H9 (cell line): ENCODE data around the gene GGPS1. TPM values are rescaled to one million over a fixed set of nuclear protein-coding genes. Genes with fewer than 3 reads are reported as not detected.

Experiments
- DNase-seq: peaks from one replicate; pipeline ENCODE4 v3.0.0-alpha.2; 2017
- H2AFZ ChIP-seq: one replicate; pipeline ENCODE4 v1.6.1; 2013; ENCODE audit warnings: mild to moderate bottlenecking, low read length, control low read depth, moderate library complexity
- H2AK5ac ChIP-seq: 2 replicates; pipeline ENCODE4 v1.6.1; 2013; ENCODE audit warnings: low read length, control low read depth, mixed read lengths; ENCODE audit not compliant: insufficient read length
- H2BK120ac ChIP-seq: one replicate; pipeline ENCODE4 v1.6.1; 2013; ENCODE audit warnings: low read depth, mild to moderate bottlenecking, low read length, control low read depth, inconsistent platforms; ENCODE audit not compliant: poor library complexity, severe bottlenecking
- H2BK12ac ChIP-seq: 2 replicates; pipeline ENCODE4 v1.6.1; 2013; ENCODE audit warnings: low read length, control low read depth, mixed read lengths, low read depth; ENCODE audit not compliant: insufficient read length
- H2BK15ac ChIP-seq: 2 replicates; pipeline ENCODE4 v1.6.1; 2013; ENCODE audit warnings: low read depth, low read length, control low read depth
- H2BK20ac ChIP-seq: one replicate; pipeline ENCODE4 v1.6.1; 2013; ENCODE audit warnings: low read depth, mild to moderate bottlenecking, low read length, control low read depth, inconsistent platforms; ENCODE audit not compliant: poor library complexity, severe bottlenecking
- H2BK5ac ChIP-seq: 2 replicates; pipeline ENCODE4 v1.6.1; 2013; ENCODE audit warnings: low read length, control low read depth, mixed read lengths; ENCODE audit not compliant: insufficient read length
- H3K14ac ChIP-seq: 2 replicates; pipeline ENCODE4 v1.6.1; 2013; ENCODE audit warnings: low read length, control low read depth; ENCODE audit not compliant: insufficient read depth
- H3K18ac ChIP-seq: 2 replicates; pipeline ENCODE4 v1.6.1; 2013; ENCODE audit warnings: low read depth, mild to moderate bottlenecking, mixed read lengths, low read length, control low read depth; ENCODE audit not compliant: insufficient read length
- H3K23ac ChIP-seq: 2 replicates; pipeline ENCODE4 v1.6.1; 2013; ENCODE audit warnings: low read length, control low read depth, mixed read lengths, low read depth; ENCODE audit not compliant: insufficient read length
- H3K23me2 ChIP-seq: 2 replicates; pipeline ENCODE4 v1.6.1; 2013; ENCODE audit warnings: low read depth, mild to moderate bottlenecking, mixed read lengths, low read length, control low read depth; ENCODE audit not compliant: insufficient read length, poor library complexity, severe bottlenecking
- H3K27ac ChIP-seq: 2 replicates; pipeline ENCODE4 v1.5.1; 2013; ENCODE audit warnings: low read length, control low read depth, mixed read lengths, low read depth; ENCODE audit not compliant: insufficient read length
- H3K27me3 ChIP-seq: 2 replicates; pipeline ENCODE4 v1.6.1; 2013; ENCODE audit warnings: low read length, control low read depth, inconsistent platforms; ENCODE audit not compliant: insufficient read depth
- H3K4ac ChIP-seq: 2 replicates; pipeline ENCODE4 v1.6.1; 2013; ENCODE audit warnings: low read depth, mild to moderate bottlenecking, control low read depth, inconsistent platforms, low read length, moderate library complexity
- H3K4me1 ChIP-seq: 2 replicates; pipeline ENCODE4 v1.6.1; 2013; ENCODE audit warnings: low read length, control low read depth, inconsistent platforms; ENCODE audit not compliant: insufficient read depth
- H3K4me2 ChIP-seq: 2 replicates; pipeline ENCODE4 v1.6.1; 2013; ENCODE audit warnings: low read length, control low read depth, mixed read lengths; ENCODE audit not compliant: insufficient read length, insufficient read depth
- H3K56ac ChIP-seq: 2 replicates; pipeline ENCODE4 v1.6.1; 2013; ENCODE audit warnings: low read depth, mild to moderate bottlenecking, mixed read lengths, low read length, control low read depth; ENCODE audit not compliant: insufficient read length
- H3K79me1 ChIP-seq: 2 replicates; pipeline ENCODE4 v1.6.1; 2013; ENCODE audit warnings: low read depth, mild to moderate bottlenecking, moderate library complexity, low read length, control low read depth, inconsistent platforms; ENCODE audit not compliant: insufficient read depth, poor library complexity, severe bottlenecking
- H3K79me2 ChIP-seq: 2 replicates; pipeline ENCODE4 v1.6.1; 2013; ENCODE audit warnings: low read length, control low read depth, inconsistent platforms; ENCODE audit not compliant: insufficient read depth
- H3K9ac ChIP-seq: 2 replicates; pipeline ENCODE4 v1.6.1; 2013; ENCODE audit warnings: low read length, control low read depth, mixed read lengths; ENCODE audit not compliant: insufficient read length; ENCODE audit errors: extremely low read depth
- H3K9me3 ChIP-seq: one replicate; pipeline ENCODE4 v1.6.1; 2013; ENCODE audit warnings: low read depth, low read length, inconsistent platforms; ENCODE audit not compliant: control insufficient read depth
- H3T11ph ChIP-seq: one replicate; pipeline ENCODE4 v1.6.1; 2013; ENCODE audit warnings: mild to moderate bottlenecking, low read length, control low read depth, inconsistent platforms
- H4K20me1 ChIP-seq: one replicate; pipeline ENCODE4 v1.6.1; 2013; ENCODE audit not compliant: control insufficient read depth, insufficient read length, insufficient read depth
- H4K5ac ChIP-seq: 2 replicates; pipeline ENCODE4 v1.6.1; 2013; ENCODE audit warnings: low read depth, mild to moderate bottlenecking, mixed read lengths, low read length, control low read depth; ENCODE audit not compliant: insufficient read length
- H4K8ac ChIP-seq: replicated peaks from 2 replicates; pipeline ENCODE4 v1.6.1; 2013; ENCODE audit warnings: low read length, control low read depth, mixed read lengths, low read depth; ENCODE audit not compliant: insufficient read length
- H4K91ac ChIP-seq: 2 replicates; pipeline ENCODE4 v1.6.1; 2013; ENCODE audit warnings: low read depth, mild to moderate bottlenecking, moderate library complexity, mixed read lengths, low read length, control low read depth; ENCODE audit not compliant: insufficient read length
- H3K27ac Mint-ChIP-seq, 3 experiments: 2 replicates in 2 of 3; 3 replicates in 1 of 3; pipeline ENCODE4 v1.8.0; 2020 to 2021; ENCODE audit warnings: mixed read lengths in 3 of 3, mild to moderate bottlenecking in 1 of 3, moderate library complexity in 1 of 3
- H3K27me3 Mint-ChIP-seq: 2 replicates; pipeline ENCODE4 v1.8.0; 2021; ENCODE audit warnings: low read depth, mild to moderate bottlenecking, moderate library complexity, mixed read lengths
- H3K36me3 Mint-ChIP-seq, 3 experiments: 2 replicates in 2 of 3; 3 replicates in 1 of 3; pipeline ENCODE4 v1.8.0; 2020 to 2021; ENCODE audit warnings: low read depth in 3 of 3, mixed read lengths in 3 of 3; ENCODE audit not compliant: insufficient read depth in 1 of 3
- H3K4me1 Mint-ChIP-seq, 2 experiments: 2 replicates each; pipeline ENCODE4 v1.8.0; 2020; ENCODE audit warnings: mixed read lengths in 2 of 2
- H3K4me3 Mint-ChIP-seq, 2 experiments: 2 replicates in 1 of 2; 3 replicates in 1 of 2; pipeline ENCODE4 v1.8.0; 2020 to 2021; ENCODE audit warnings: mild to moderate bottlenecking in 2 of 2, mixed read lengths in 2 of 2, moderate library complexity in 1 of 2
- H3K9me3 Mint-ChIP-seq, 2 experiments: 2 replicates in 1 of 2; 3 replicates in 1 of 2; pipeline ENCODE4 v1.8.0; 2020; ENCODE audit warnings: mild to moderate bottlenecking in 2 of 2, mixed read lengths in 2 of 2, moderate library complexity in 1 of 2
- WGBS: extraction: QIAGEN DNeasy Blood & Tissue Kit; methylation state at CpG from one replicate; pipeline ENCODE4 v1.1.7; 2013; ENCODE audit warnings: missing lambda C conversion rate, low lambda C conversion rate, mixed read lengths; ENCODE audit not compliant: insufficient read length; ENCODE audit errors: extremely low coverage; 5-methylcytosine and 5-hydroxymethylcytosine counted together
- total RNA-seq: library from RNA; stranded (reverse); gene quantifications from 2 replicates; pipeline ENCODE4 v1.2.1, GENCODE V29; 2021
- TF ChIP-seq, protein P1 (sequence below): fragments of 200-600 bp; sonication (generic); conservative IDR thresholded peaks from 3 replicates; pipeline ENCODE4 v1.8.0; 2021; ENCODE audit warnings: antibody characterized with exemption, mild to moderate bottlenecking

The GGPS1 gene
- total RNA-seq, 1 experiment from 2014 or later: 44.7 TPM

GRCh38 chr1:235341334-235341733, 13.0 kb downstream of the GGPS1 start:
- no peak overlapping the region for H2BK5ac ChIP-seq
- H3T11ph ChIP-seq: no peak overlapping the region
- H2BK12ac ChIP-seq: no peak overlapping the region
- WGBS: no CpG with 5 or more reads among the region's 1 CpG
- no peak overlapping the region for H3K4me2 ChIP-seq
- H3K27me3 ChIP-seq: no peaks in the 10 kb centered on the region
- no peak for DNase-seq
- H3K27me3 Mint-ChIP-seq: no peaks in the 10 kb centered on the region
- no peak overlapping the region for H2BK120ac ChIP-seq
- no peaks in the 10 kb centered on the region for H3K23me2 ChIP-seq
- H3K4me1 Mint-ChIP-seq: peaks cover 3 to 4% of the 10 kb centered on the region in 2 experiments; a peak in 2 of 4 replicates
- H3K4me3 Mint-ChIP-seq: no peak overlapping the region
- H2AK5ac ChIP-seq: no peak overlapping the region
- no peak overlapping the region for H2BK15ac ChIP-seq
- no peak overlapping the region for H4K91ac ChIP-seq
- H4K8ac ChIP-seq: no peak overlapping the region
- no peak overlapping the region for H3K14ac ChIP-seq
- H3K27ac Mint-ChIP-seq: no peak overlapping the region
- H4K5ac ChIP-seq: no peak overlapping the region
- H3K4ac ChIP-seq: no peak overlapping the region
- no peak overlapping the region for H3K18ac ChIP-seq
- H2AFZ ChIP-seq: no peak overlapping the region
- H3K4me1 ChIP-seq: no peaks in the 10 kb centered on the region
- H3K9ac ChIP-seq: no peak overlapping the region
- no peak overlapping the region for H3K23ac ChIP-seq
- H3K79me2 ChIP-seq: no peaks in the 10 kb centered on the region
- H4K20me1 ChIP-seq: no peaks in the 10 kb centered on the region
- H3K9me3 ChIP-seq: no peaks in the 10 kb centered on the region
- H3K56ac ChIP-seq: no peak overlapping the region
- TF ChIP-seq, protein P1, sequence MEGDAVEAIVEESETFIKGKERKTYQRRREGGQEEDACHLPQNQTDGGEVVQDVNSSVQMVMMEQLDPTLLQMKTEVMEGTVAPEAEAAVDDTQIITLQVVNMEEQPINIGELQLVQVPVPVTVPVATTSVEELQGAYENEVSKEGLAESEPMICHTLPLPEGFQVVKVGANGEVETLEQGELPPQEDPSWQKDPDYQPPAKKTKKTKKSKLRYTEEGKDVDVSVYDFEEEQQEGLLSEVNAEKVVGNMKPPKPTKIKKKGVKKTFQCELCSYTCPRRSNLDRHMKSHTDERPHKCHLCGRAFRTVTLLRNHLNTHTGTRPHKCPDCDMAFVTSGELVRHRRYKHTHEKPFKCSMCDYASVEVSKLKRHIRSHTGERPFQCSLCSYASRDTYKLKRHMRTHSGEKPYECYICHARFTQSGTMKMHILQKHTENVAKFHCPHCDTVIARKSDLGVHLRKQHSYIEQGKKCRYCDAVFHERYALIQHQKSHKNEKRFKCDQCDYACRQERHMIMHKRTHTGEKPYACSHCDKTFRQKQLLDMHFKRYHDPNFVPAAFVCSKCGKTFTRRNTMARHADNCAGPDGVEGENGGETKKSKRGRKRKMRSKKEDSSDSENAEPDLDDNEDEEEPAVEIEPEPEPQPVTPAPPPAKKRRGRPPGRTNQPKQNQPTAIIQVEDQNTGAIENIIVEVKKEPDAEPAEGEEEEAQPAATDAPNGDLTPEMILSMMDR: no peak
- H2BK20ac ChIP-seq: no peak overlapping the region
- no peaks in the 10 kb centered on the region for H3K79me1 ChIP-seq
- no peak overlapping the region for H3K27ac ChIP-seq
- H3K36me3 Mint-ChIP-seq: peaks cover 16 to 42% (median 41%) of the 10 kb centered on the region in 3 experiments
- no peaks in the 10 kb centered on the region; a peak in 1 of 5 replicates for H3K9me3 Mint-ChIP-seq
